Measurements from ENCODE around the gene FFAR1. TPM values are rescaled to one million over a fixed set of nuclear protein-coding genes. Genes with fewer than 3 reads are reported as not detected.

Gene FFAR1
- total and polyA plus RNA-seq, 9 donors = 0.11 to 5.0 (median 1.3) TPM

DNA sequence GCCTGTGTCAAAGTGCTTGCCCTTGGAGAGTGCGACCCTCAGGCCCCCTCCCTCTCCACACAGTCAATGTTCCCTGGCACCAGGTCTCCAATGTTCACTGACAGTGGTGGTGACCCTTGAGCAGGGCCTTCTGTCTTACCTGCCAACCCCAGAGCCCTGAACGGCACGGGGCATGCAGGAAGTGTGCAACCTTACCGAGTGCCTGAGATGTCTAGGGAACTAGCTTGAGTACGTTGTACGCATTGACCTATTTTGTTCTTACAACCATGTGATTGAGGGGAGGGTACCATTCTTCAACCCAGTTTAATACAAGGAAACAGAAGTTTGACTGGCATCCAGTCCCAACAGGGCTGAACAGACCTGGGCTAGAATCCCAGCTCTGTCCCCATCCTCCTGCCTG, 42.5 kb upstream of the FFAR1 start:
- intact Hi-C loops (cut with DNase I) = loop anchor here in 1 of 4 donors (5.0 kb wide), 1 partner anchor 33 kb away; no protein-coding TSS in a partner anchor

DNA sequence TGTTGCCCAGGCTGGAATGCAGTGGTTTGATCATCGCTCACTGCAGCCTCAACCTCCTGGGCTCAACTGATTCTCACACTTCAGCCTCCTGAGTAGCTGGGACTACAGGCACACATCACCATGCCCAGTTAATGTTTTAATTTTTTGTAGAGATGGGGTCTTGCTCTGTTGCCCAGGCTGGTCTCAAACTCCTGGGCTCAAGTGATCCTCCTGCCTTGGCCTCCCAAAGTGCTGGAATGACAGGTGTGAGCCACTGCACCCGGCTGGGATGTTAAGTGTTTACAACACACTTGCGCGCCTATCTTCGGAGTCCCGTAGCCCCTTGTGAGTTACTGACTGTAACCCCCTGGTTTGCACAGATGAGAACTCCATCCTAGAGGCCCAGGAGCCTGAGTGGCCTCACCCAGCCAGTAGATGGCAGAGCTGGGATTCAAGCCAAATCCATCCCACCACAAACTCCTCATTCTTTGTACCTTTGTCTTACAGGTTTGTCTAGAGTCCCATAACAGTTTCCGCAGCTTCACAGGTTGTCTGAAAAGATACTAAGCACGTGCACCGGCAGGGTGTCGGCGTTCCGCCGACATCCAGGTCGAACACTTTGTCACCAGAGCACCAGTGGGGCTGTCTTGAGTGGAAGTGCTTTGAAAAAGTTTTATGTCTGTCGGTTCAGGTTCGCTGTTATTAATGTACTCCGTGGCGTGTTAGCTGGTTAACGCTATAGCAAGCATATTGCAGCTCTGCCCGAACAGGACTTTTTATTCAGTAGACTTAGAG, 41.0 kb upstream of the FFAR1 start:
- TF ChIP-seq, protein P1, sequence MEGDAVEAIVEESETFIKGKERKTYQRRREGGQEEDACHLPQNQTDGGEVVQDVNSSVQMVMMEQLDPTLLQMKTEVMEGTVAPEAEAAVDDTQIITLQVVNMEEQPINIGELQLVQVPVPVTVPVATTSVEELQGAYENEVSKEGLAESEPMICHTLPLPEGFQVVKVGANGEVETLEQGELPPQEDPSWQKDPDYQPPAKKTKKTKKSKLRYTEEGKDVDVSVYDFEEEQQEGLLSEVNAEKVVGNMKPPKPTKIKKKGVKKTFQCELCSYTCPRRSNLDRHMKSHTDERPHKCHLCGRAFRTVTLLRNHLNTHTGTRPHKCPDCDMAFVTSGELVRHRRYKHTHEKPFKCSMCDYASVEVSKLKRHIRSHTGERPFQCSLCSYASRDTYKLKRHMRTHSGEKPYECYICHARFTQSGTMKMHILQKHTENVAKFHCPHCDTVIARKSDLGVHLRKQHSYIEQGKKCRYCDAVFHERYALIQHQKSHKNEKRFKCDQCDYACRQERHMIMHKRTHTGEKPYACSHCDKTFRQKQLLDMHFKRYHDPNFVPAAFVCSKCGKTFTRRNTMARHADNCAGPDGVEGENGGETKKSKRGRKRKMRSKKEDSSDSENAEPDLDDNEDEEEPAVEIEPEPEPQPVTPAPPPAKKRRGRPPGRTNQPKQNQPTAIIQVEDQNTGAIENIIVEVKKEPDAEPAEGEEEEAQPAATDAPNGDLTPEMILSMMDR (IDR thresholded peaks at IDR 0.05) = no peak
- TF ChIP-seq EP300 (IDR thresholded peaks at IDR 0.05) (no peak), POLR2A (IDR thresholded peaks at IDR 0.05) (no peak)
- Histone ChIP-seq H3K27ac (peak overlapping the region in 1 of 2 donors; percentile 91), H3K9me3 (no peaks in the 10 kb centered on the region), H3K27me3 (no peaks in the 10 kb centered on the region), H3K36me3 (no peaks in the 10 kb centered on the region), H3K4me3 (no peak overlapping the region), H3K4me1 (ENCODE audit: insufficient read depth) (peaks cover 29% of the 10 kb centered on the region)
- intact Hi-C loops (cut with DNase I) = loop anchor here in 2 of 4 donors (2.0 to 5.0 kb wide), 2 partner anchors 28 to 34 kb away; no protein-coding TSS in a partner anchor
- DNase-seq = no peak
- 84 to 92% (median 91%) methylated on average over 20 of the region's 20 CpGs for WGBS, 3 donors

More for the DNA sequence above, 42.5 kb upstream of the FFAR1 start:
- Histone ChIP-seq H3K4me3 (no peak overlapping the region), H3K36me3 (no peaks in the 10 kb centered on the region), H3K4me1 (ENCODE audit: insufficient read depth) (peaks cover 19% of the 10 kb centered on the region), H3K27ac (no peak overlapping the region), H3K27me3 (no peaks in the 10 kb centered on the region), H3K9me3 (no peaks in the 10 kb centered on the region)
- TF ChIP-seq, protein P1 (IDR thresholded peaks at IDR 0.05) = no peak
- TF ChIP-seq POLR2A (IDR thresholded peaks at IDR 0.05) (no peak), EP300 (IDR thresholded peaks at IDR 0.05) (no peak)
- 84 to 91% (median 88%) methylated on average over 6 of the region's 6 CpGs for WGBS, 3 donors
- DNase-seq = no peak

DNA sequence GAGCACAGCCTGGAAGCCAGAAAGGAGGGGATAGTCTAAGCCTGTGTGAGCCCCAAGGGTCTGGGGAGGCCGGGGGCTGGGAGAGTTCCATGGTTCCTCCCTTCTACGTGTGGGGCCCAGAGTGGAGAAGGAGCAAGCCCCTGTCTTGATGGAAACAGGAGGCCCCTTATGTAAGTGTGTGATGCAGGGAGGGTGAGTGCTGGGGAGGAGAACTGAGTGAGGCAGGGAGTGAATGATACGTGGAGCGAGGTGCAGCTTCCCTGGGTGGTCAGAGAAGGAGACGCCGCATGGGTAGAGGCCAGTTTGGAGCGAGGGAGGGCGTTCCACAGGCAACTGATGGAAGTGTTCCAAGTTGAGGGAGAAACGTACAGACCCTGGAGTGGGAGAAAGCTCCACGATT, 39.8 kb upstream of the FFAR1 start:
- H3K4me3 ChIP-seq = no peak overlapping the region
- TF ChIP-seq EP300 (IDR thresholded peaks at IDR 0.05) (no peak), POLR2A (IDR thresholded peaks at IDR 0.05) (no peak)
- TF ChIP-seq, protein P1 (IDR thresholded peaks at IDR 0.05) = no peak
- intact Hi-C loops (cut with DNase I) = loop anchor here in 2 of 4 donors (2.0 to 5.0 kb wide), 2 partner anchors 29 to 36 kb away; no protein-coding TSS in a partner anchor
- peak; percentile 47 to 75 (median 61) for DNase-seq
- 11 to 21% (median 18%) methylated on average over 10 of the region's 10 CpGs for WGBS, 3 donors
- no peaks in the 10 kb centered on the region for H3K9me3 ChIP-seq
- H3K4me1 ChIP-seq (ENCODE audit: insufficient read depth) = peaks cover 33% of the 10 kb centered on the region
- no peaks in the 10 kb centered on the region for H3K36me3 ChIP-seq
- H3K27me3 ChIP-seq = no peaks in the 10 kb centered on the region
- H3K27ac ChIP-seq = peak overlapping the region; percentile 52 to 91

DNA sequence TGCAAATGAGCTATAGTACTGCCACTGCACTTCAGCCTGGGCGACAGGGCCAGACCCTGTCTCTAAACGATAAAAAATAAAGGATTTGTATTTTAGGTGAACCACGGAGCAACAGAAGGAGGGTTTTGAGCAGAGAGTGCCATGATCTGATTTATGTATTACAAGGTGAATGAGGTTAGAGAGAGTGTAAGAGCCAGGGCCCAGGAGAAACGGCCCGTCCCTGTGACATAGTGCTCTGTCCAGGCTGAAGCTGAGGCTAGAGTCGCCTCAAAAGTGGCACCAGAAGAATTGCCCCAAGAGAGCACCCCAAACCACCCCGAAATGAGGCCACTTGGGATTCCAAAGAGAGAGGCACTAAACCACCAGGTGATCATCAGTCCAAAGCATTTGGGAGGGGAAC, 38.8 kb upstream of the FFAR1 start:
- peak in 1 of 5 donors; percentile 26 for DNase-seq
- Histone ChIP-seq H3K36me3 (no peaks in the 10 kb centered on the region), H3K4me3 (no peak overlapping the region), H3K9me3 (no peaks in the 10 kb centered on the region), H3K4me1 (ENCODE audit: insufficient read depth) (peaks cover 35% of the 10 kb centered on the region), H3K27ac (peak overlapping the region in 1 of 2 donors; percentile 91), H3K27me3 (no peaks in the 10 kb centered on the region)
- TF ChIP-seq EP300 (IDR thresholded peaks at IDR 0.05) = no peak
- TF ChIP-seq, protein P1 (IDR thresholded peaks at IDR 0.05) = no peak
- intact Hi-C loops (cut with DNase I) = loop anchor here in 1 of 4 donors (5.0 kb wide), 1 partner anchor 37 kb away; no protein-coding TSS in a partner anchor
- 26 to 39% (median 30%) methylated on average over 7 of the region's 7 CpGs for WGBS, 3 donors

Measured in ovary (tissue), 9 donors.